ENCODE measurements around the gene AMMECR1L.
"Not testable (repeated sequence)": the region's sequence is repeated elsewhere in the genome, so short reads cannot be mapped to it uniquely, and the experiment has no call there.

The AMMECR1L gene

GRCh38 chr2:127841466-127842178, 44.1 kb downstream of the AMMECR1L start:
- TF ChIP-seq CTCF (IDR thresholded peaks at IDR 0.05) = no peak
- H3K4me1 Mint-ChIP-seq = no peaks in the 10 kb centered on the region
- no peak overlapping the region for H3K27ac Mint-ChIP-seq
- no peaks in the 10 kb centered on the region for H3K27me3 Mint-ChIP-seq (ENCODE audit: low read depth, poor library complexity)
- no peak overlapping the region for H3K4me3 Mint-ChIP-seq
- no peak for DNase-seq
- H3K9me3 Mint-ChIP-seq = peaks cover 5% of the 10 kb centered on the region
- peaks cover 19% of the 10 kb centered on the region for H3K36me3 Mint-ChIP-seq (ENCODE audit: low read depth)

GRCh38 chr2:127840893-127841292, 44.9 kb downstream of the AMMECR1L start:
- no peak for TF ChIP-seq CTCF (IDR thresholded peaks at IDR 0.05)
- DNase-seq = no peak
- H3K27ac Mint-ChIP-seq = no peak overlapping the region
- no peak overlapping the region for H3K4me3 Mint-ChIP-seq
- H3K4me1 Mint-ChIP-seq = no peaks in the 10 kb centered on the region
- no peaks in the 10 kb centered on the region for H3K27me3 Mint-ChIP-seq (ENCODE audit: low read depth, poor library complexity)
- peaks cover 12% of the 10 kb centered on the region for H3K36me3 Mint-ChIP-seq (ENCODE audit: low read depth)
- H3K9me3 Mint-ChIP-seq = peaks cover 5% of the 10 kb centered on the region

GRCh38 chr2:127834951-127835350, 50.8 kb downstream of the AMMECR1L start:
- Mint-ChIP-seq H3K4me1 (no peaks in the 10 kb centered on the region), H3K27me3 (ENCODE audit: low read depth, poor library complexity) (peaks cover 12% of the 10 kb centered on the region), H3K36me3 (ENCODE audit: low read depth) (no peaks in the 10 kb centered on the region), H3K9me3 (no peaks in the 10 kb centered on the region), H3K27ac (no peak overlapping the region), H3K4me3 (no peak overlapping the region)
- TF ChIP-seq CTCF (IDR thresholded peaks at IDR 0.05) = no peak
- no peak for DNase-seq

GRCh38 chr2:127829845-127830246, 55.9 kb downstream of the AMMECR1L start:
- no peak for DNase-seq
- Mint-ChIP-seq H3K4me3 (no peak overlapping the region), H3K36me3 (ENCODE audit: low read depth) (no peaks in the 10 kb centered on the region), H3K4me1 (no peaks in the 10 kb centered on the region), H3K27me3 (ENCODE audit: low read depth, poor library complexity) (peaks cover 12% of the 10 kb centered on the region), H3K27ac (no peak overlapping the region), H3K9me3 (peaks cover 40% of the 10 kb centered on the region)
- TF ChIP-seq CTCF (IDR thresholded peaks at IDR 0.05) = no peak

GRCh38 chr2:127826708-127827107, 59.0 kb downstream of the AMMECR1L start:
- Mint-ChIP-seq H3K9me3 (peaks cover 53% of the 10 kb centered on the region), H3K27me3 (ENCODE audit: low read depth, poor library complexity) (peaks cover 14% of the 10 kb centered on the region)
- not testable (repeated sequence) for DNase-seq; H3K4me1 Mint-ChIP-seq; H3K4me3 Mint-ChIP-seq; H3K27ac Mint-ChIP-seq; H3K36me3 Mint-ChIP-seq (ENCODE audit: low read depth)

GRCh38 chr2:127826047-127826446, 59.7 kb downstream of the AMMECR1L start:
- no peaks in the 10 kb centered on the region for H3K4me1 Mint-ChIP-seq
- DNase-seq = no peak
- no peak overlapping the region for H3K27ac Mint-ChIP-seq
- H3K36me3 Mint-ChIP-seq (ENCODE audit: low read depth) = no peaks in the 10 kb centered on the region
- peaks cover 58% of the 10 kb centered on the region for H3K9me3 Mint-ChIP-seq
- H3K4me3 Mint-ChIP-seq = no peak overlapping the region
- peaks cover 14% of the 10 kb centered on the region for H3K27me3 Mint-ChIP-seq (ENCODE audit: low read depth, poor library complexity)
- no peak for TF ChIP-seq CTCF (IDR thresholded peaks at IDR 0.05)
